ENCODE data around the gene TPR. TPM values are rescaled to one million over a fixed set of nuclear protein-coding genes. Genes with fewer than 3 reads are reported as not detected.

TPR gene
- total RNA-seq, 2 experiments from 2014 or later: 116 to 120 TPM

GRCh38 chr1:186307445-186307844 is 67.6 kb downstream of the TPR start:
- peaks cover 4% of the 10 kb centered on the region for H3K36me3 Mint-ChIP-seq
- no peaks in the 10 kb centered on the region for H3K27me3 Mint-ChIP-seq
- H3K4me3 Mint-ChIP-seq: no peak overlapping the region
- no peak overlapping the region for H3K27ac Mint-ChIP-seq
- DNase-seq: no peak
- H3K4me1 Mint-ChIP-seq: peaks cover 24% of the 10 kb centered on the region
- peaks cover 2% of the 10 kb centered on the region for H3K9me3 Mint-ChIP-seq

GRCh38 chr1:186306533-186306932 is 68.5 kb downstream of the TPR start:
- H3K9me3 Mint-ChIP-seq: peaks cover 2% of the 10 kb centered on the region

GRCh38 chr1:186304982-186305949 is 69.8 kb downstream of the TPR start:
- H3K36me3 Mint-ChIP-seq: peaks cover 6% of the 10 kb centered on the region
- peaks cover 29% of the 10 kb centered on the region for H3K4me1 Mint-ChIP-seq
- no peaks in the 10 kb centered on the region for H3K27me3 Mint-ChIP-seq
- no peak for DNase-seq
- H3K9me3 Mint-ChIP-seq: peaks cover 2% of the 10 kb centered on the region
- no peak overlapping the region for H3K4me3 Mint-ChIP-seq
- H3K27ac Mint-ChIP-seq: no peak overlapping the region

More at GRCh38 chr1:186306533-186306932, 68.5 kb downstream of the TPR start:
- Mint-ChIP-seq H3K4me1 (peaks cover 29% of the 10 kb centered on the region), H3K36me3 (peaks cover 6% of the 10 kb centered on the region), H3K4me3 (no peak overlapping the region), H3K27ac (peak overlapping the region; percentile 53), H3K27me3 (no peaks in the 10 kb centered on the region)
- no peak for DNase-seq

- Mint-ChIP-seq H3K36me3 (peaks cover 1% of the 10 kb centered on the region), H3K4me3 (no peak overlapping the region), H3K9me3 (no peaks in the 10 kb centered on the region), H3K4me1 (peaks cover 26% of the 10 kb centered on the region), H3K27ac (peak overlapping the region; percentile 14), H3K27me3 (no peaks in the 10 kb centered on the region)
- DNase-seq: no peak
Observed at GRCh38 chr1:186303911-186304310, 71.1 kb downstream of the TPR start.

GRCh38 chr1:186302381-186302920 is 72.6 kb downstream of the TPR start:
- Mint-ChIP-seq H3K9me3 (no peaks in the 10 kb centered on the region), H3K4me3 (no peak overlapping the region), H3K27ac (no peak overlapping the region), H3K36me3 (peaks cover 1% of the 10 kb centered on the region), H3K4me1 (peaks cover 26% of the 10 kb centered on the region), H3K27me3 (no peaks in the 10 kb centered on the region)
- no peak for DNase-seq

DNA sequence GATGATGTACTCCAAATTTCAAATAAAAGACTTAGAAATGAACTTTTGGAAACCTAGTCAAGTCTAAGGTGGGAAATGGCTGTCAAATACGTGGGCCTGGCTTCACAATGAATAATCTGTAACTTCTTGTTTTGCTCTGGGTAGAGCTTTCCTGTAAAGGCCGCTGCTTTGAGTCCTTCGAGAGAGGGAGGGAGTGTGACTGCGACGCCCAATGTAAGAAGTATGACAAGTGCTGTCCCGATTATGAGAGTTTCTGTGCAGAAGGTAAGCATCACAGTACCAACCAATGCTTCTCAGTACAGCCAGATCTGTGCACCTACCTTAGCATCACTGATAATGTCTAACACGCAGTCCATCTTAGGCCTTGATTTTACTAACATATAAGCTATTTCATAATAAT is 73.6 kb downstream of the TPR start:
- no peak overlapping the region for H3K4me3 Mint-ChIP-seq
- H3K27ac Mint-ChIP-seq: no peak overlapping the region
- peaks cover 24% of the 10 kb centered on the region for H3K4me1 Mint-ChIP-seq
- no peaks in the 10 kb centered on the region for H3K9me3 Mint-ChIP-seq
- H3K36me3 Mint-ChIP-seq: peaks cover 1% of the 10 kb centered on the region
- no peaks in the 10 kb centered on the region for H3K27me3 Mint-ChIP-seq
- DNase-seq: no peak

GRCh38 chr1:186300056-186300455 is 75.0 kb downstream of the TPR start:
- Mint-ChIP-seq H3K4me1 (peaks cover 20% of the 10 kb centered on the region), H3K9me3 (no peaks in the 10 kb centered on the region), H3K36me3 (peaks cover 1% of the 10 kb centered on the region), H3K27me3 (no peaks in the 10 kb centered on the region), H3K4me3 (no peak overlapping the region), H3K27ac (no peak overlapping the region)
- no peak for DNase-seq

GRCh38 chr1:186299570-186299969 is 75.5 kb downstream of the TPR start:
- H3K36me3 Mint-ChIP-seq: peaks cover 1% of the 10 kb centered on the region
- no peaks in the 10 kb centered on the region for H3K9me3 Mint-ChIP-seq
- H3K4me1 Mint-ChIP-seq: peaks cover 15% of the 10 kb centered on the region
- no peak overlapping the region for H3K27ac Mint-ChIP-seq
- no peaks in the 10 kb centered on the region for H3K27me3 Mint-ChIP-seq
- DNase-seq: no peak
- H3K4me3 Mint-ChIP-seq: no peak overlapping the region

DNA sequence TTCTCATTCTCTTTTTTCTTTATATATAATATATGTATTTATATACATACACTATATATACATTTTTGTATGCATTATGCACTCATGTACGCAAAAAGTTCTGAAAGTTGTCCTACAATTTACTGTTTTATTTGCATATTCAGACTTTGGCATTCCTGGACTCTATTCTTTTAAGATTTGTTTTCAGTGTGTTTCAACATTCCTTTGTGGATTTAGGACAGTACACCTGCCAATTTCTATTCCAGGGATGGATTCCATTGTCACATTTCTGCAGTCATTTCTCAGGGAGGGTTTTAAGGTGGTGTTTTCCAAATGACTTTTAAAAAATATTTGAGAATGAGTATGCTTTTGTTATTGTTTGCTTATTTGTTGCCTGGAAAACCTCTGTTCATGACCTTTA is 76.2 kb downstream of the TPR start:
- no peaks in the 10 kb centered on the region for H3K27me3 Mint-ChIP-seq

DNA sequence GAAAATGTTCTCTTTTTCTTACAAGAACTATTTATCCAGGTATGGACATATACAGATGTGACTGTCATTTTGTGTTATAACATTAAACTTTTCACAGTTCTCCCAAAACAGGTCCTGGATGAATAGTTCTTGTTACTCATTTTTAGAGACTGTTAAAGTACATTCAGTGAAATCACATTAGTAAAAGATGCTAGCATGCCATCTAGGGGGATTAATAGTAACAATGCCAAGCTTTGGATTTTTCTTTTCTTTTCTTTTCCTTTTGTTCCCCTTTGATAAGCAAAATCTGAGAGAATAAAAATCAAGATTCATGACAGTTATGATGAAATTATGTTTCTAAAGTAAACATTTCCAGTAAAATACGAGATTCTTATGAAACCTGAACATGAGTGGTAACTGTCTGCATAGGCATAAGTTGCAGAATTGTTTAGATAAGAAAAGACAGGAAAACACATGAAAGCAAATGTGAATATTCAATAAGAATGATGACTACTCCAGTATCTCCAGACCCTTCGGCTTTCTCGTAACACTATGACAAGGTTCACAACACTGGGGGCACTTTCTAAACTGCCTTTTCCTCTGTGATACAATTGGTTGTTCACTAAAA is 77.5 kb downstream of the TPR start:
- Mint-ChIP-seq H3K4me1 (peaks cover 14% of the 10 kb centered on the region), H3K27me3 (no peaks in the 10 kb centered on the region), H3K36me3 (peaks cover 1% of the 10 kb centered on the region), H3K9me3 (no peaks in the 10 kb centered on the region), H3K27ac (no peak overlapping the region), H3K4me3 (no peak overlapping the region)
- no peak for DNase-seq

More for the DNA sequence above, 76.2 kb downstream of the TPR start:
- no peaks in the 10 kb centered on the region for H3K9me3 Mint-ChIP-seq
- peaks cover 12% of the 10 kb centered on the region for H3K4me1 Mint-ChIP-seq
- no peak overlapping the region for H3K4me3 Mint-ChIP-seq
- no peak overlapping the region for H3K27ac Mint-ChIP-seq
- H3K36me3 Mint-ChIP-seq: peaks cover 1% of the 10 kb centered on the region
- DNase-seq: no peak

- no peak for DNase-seq
- no peaks in the 10 kb centered on the region for H3K9me3 Mint-ChIP-seq
- H3K27ac Mint-ChIP-seq: no peak within 1 kb of the TSS
- no peaks in the 10 kb centered on the region for H3K36me3 Mint-ChIP-seq
- peaks cover 9% of the 10 kb centered on the region for H3K4me1 Mint-ChIP-seq
- H3K27me3 Mint-ChIP-seq: no peaks in the 10 kb centered on the region
- no peak within 1 kb of the TSS for H3K4me3 Mint-ChIP-seq
Observed at GRCh38 chr1:186295980-186296379, 79.1 kb downstream of the TPR start, which contains the start of gene PRG4. PRG4 (plus strand) TSS chr1:186296279.

DNA sequence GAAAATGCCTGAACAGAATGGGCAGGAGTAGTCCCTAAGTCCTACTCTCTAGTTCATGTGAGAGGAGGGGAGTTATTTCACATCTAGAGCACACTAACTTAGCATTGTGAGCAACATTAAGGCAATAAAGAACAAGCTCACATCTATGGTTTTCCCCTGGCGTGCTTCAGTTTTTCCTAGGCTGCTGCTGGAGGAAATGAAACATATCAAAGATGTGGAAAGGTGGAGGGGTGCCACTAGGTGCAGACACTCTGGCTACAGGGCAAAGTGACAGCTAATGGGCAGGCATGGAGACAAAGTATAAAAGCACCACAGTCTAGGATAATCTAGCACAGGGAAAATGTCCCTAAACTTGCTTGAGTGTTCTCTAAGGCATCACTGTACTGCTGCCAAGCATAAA is 82.2 kb downstream of the TPR start:
- H3K27me3 Mint-ChIP-seq: no peaks in the 10 kb centered on the region
- peaks cover 32% of the 10 kb centered on the region for H3K4me1 Mint-ChIP-seq
- peaks cover 2% of the 10 kb centered on the region for H3K9me3 Mint-ChIP-seq
- H3K4me3 Mint-ChIP-seq: no peak overlapping the region
- no peaks in the 10 kb centered on the region for H3K36me3 Mint-ChIP-seq
- H3K27ac Mint-ChIP-seq: no peak overlapping the region
- no peak for DNase-seq

GRCh38 chr1:186291271-186291670 is 83.8 kb downstream of the TPR start:
- H3K27ac Mint-ChIP-seq: no peak overlapping the region
- no peak for DNase-seq
- H3K4me1 Mint-ChIP-seq: peaks cover 35% of the 10 kb centered on the region
- no peak overlapping the region for H3K4me3 Mint-ChIP-seq
- no peaks in the 10 kb centered on the region for H3K27me3 Mint-ChIP-seq
- H3K9me3 Mint-ChIP-seq: peaks cover 2% of the 10 kb centered on the region
- no peaks in the 10 kb centered on the region for H3K36me3 Mint-ChIP-seq

DNA sequence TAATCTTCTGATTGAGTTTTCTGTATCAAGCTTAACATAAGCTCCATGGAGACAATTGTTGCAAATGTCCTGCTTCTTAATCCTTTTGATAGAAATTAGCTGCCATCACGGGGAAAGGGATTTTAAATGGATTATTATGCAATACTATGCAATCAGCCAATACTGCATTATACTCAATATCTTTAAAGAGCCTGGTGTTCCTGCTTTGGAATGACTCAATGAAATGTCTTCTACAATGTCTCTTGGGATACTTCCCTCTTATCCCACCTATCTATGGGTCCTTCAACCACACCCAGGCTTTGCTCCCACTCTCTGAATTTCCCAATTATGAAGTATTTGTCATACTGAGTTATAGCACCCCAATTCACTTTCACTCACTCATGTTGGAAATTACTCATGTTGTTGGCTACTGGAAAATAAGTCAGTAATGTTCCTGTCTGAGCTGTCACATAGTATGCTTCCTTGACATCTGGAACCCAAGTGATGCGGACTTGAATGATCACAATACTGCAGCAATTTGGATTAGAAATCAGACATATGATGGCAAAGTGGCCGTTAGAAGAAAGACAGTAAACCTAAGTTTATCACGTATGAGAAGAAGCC is 85.0 kb downstream of the TPR start:
- Mint-ChIP-seq H3K9me3 (peaks cover 2% of the 10 kb centered on the region), H3K27me3 (no peaks in the 10 kb centered on the region), H3K4me1 (peaks cover 32% of the 10 kb centered on the region), H3K4me3 (no peak overlapping the region), H3K36me3 (no peaks in the 10 kb centered on the region), H3K27ac (peak overlapping the region; percentile 81)
- DNase-seq: no peak
